Thymus (tissue), 11 donors: ENCODE data around the gene IGF2R. TPM values are rescaled to one million over a fixed set of nuclear protein-coding genes. Genes with fewer than 3 reads are reported as not detected.

Experiments
- DNase-seq, 9 donors: peaks; one replicate each; pipeline ENCODE4 v3.0.0-alpha.2; 2013; ENCODE audit warnings: low spot score in 9 of 9, low read depth in 6 of 9, missing footprints in 1 of 9
- H3K27ac ChIP-seq, 2 donors: one replicate each; pipeline ENCODE4 v1.5.1; 2013; ENCODE audit warnings: control low read depth in 1 of 2, low read depth in 1 of 2, low read length in 1 of 2, mild to moderate bottlenecking in 1 of 2, moderate library complexity in 1 of 2
- H3K27me3 ChIP-seq, 2 donors: one replicate each; pipeline ENCODE4 v1.5.1; 2013; ENCODE audit warnings: low read length in 1 of 2; ENCODE audit not compliant: control insufficient read depth in 2 of 2, insufficient read depth in 1 of 2
- H3K36me3 ChIP-seq, 2 donors: one replicate each; pipeline ENCODE4 v1.5.1; 2013; ENCODE audit warnings: low read length in 1 of 2, mild to moderate bottlenecking in 1 of 2, moderate library complexity in 1 of 2; ENCODE audit not compliant: control insufficient read depth in 2 of 2, insufficient read depth in 2 of 2
- H3K4me1 ChIP-seq, 2 donors: one replicate each; pipeline ENCODE4 v1.5.1; 2013; ENCODE audit warnings: low read length in 2 of 2; ENCODE audit not compliant: control insufficient read depth in 2 of 2, insufficient read depth in 2 of 2
- H3K4me3 ChIP-seq, 2 donors: one replicate each; pipeline ENCODE4 v1.5.1; 2013; ENCODE audit warnings: low read length in 2 of 2, control low read depth in 1 of 2, mild to moderate bottlenecking in 1 of 2
- H3K9me3 ChIP-seq, 2 donors: one replicate each; pipeline ENCODE4 v1.5.1; 2013; ENCODE audit warnings: low read length in 1 of 2, mild to moderate bottlenecking in 1 of 2; ENCODE audit not compliant: control insufficient read depth in 2 of 2, insufficient read depth in 1 of 2
- WGBS: extraction: QIAGEN DNeasy Blood & Tissue Kit; methylation state at CpG from one replicate; pipeline ENCODE4 v1.1.7; 2013; 5-methylcytosine and 5-hydroxymethylcytosine counted together
- polyA plus RNA-seq: library from polyadenylated mRNA; stranded (reverse); fragments of 200-250 nt; gene quantifications from one replicate; pipeline ENCODE4 v1.2.3, GENCODE V29; 2013
- total RNA-seq: library from RNA; stranded (reverse); fragments of 120-200 nt; gene quantifications from one replicate; pipeline ENCODE4 v1.2.4, GENCODE V29; 2013
- donor health status: healthy.

Gene IGF2R
- total and polyA plus RNA-seq, 2 donors, result 16.3 to 16.6 TPM

GRCh38 chr6:160058603-160059215, 89.8 kb downstream of the IGF2R start:
- no peaks in the 10 kb centered on the region for H3K9me3 ChIP-seq
- peaks cover 90 to 94% of the 10 kb centered on the region in 2 donors for H3K36me3 ChIP-seq
- no peak overlapping the region for H3K4me3 ChIP-seq
- peaks cover 0 to 7% of the 10 kb centered on the region in 2 donors for H3K4me1 ChIP-seq
- 98% methylated on average over 6 of the region's 6 CpGs for WGBS
- DNase-seq, result no peak
- no peak overlapping the region for H3K27ac ChIP-seq
- H3K27me3 ChIP-seq, result no peaks in the 10 kb centered on the region

DNA sequence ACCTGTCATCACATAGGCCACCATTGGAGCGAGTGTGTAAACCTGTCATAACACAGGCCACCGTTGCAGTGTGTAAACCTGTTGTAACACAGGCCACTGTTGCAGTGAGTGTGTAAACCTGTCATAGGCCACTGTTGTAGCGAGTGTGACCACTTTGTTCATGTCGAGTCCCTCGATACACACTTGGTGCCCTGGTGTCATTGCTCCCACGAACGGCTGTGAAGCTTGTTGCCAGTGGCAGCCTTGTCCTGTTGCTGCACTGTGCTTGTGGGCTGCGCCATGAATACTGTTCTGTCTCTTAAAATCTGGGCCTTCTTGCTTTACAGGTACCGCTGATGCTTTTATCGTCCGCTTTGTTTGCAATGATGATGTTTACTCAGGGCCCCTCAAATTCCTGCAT, 91.3 kb downstream of the IGF2R start:
- WGBS, result 99% methylated on average over 11 of the region's 11 CpGs
- H3K4me1 ChIP-seq, result peaks cover 0 to 6% of the 10 kb centered on the region in 2 donors

GRCh38 chr6:160060920-160061447, 92.1 kb downstream of the IGF2R start:
- Histone ChIP-seq H3K36me3 (peaks cover 84 to 88% of the 10 kb centered on the region in 2 donors), H3K4me1 (peaks cover 0 to 5% of the 10 kb centered on the region in 2 donors), H3K9me3 (no peaks in the 10 kb centered on the region), H3K27ac (no peak overlapping the region), H3K27me3 (no peaks in the 10 kb centered on the region), H3K4me3 (no peak overlapping the region)
- 98% methylated on average over 4 of the region's 4 CpGs for WGBS
- DNase-seq, result no peak

More for the DNA sequence above, 91.3 kb downstream of the IGF2R start:
- no peak for DNase-seq
- H3K9me3 ChIP-seq, result no peaks in the 10 kb centered on the region
- no peak overlapping the region for H3K4me3 ChIP-seq
- H3K36me3 ChIP-seq, result peaks cover 90 to 94% of the 10 kb centered on the region in 2 donors
- H3K27me3 ChIP-seq, result no peaks in the 10 kb centered on the region
- H3K27ac ChIP-seq, result no peak overlapping the region

- WGBS, result 96% methylated on average over 8 of the region's 8 CpGs
These were observed 95.0 kb downstream of the IGF2R start for GRCh38 chr6:160063771-160064413.

DNA sequence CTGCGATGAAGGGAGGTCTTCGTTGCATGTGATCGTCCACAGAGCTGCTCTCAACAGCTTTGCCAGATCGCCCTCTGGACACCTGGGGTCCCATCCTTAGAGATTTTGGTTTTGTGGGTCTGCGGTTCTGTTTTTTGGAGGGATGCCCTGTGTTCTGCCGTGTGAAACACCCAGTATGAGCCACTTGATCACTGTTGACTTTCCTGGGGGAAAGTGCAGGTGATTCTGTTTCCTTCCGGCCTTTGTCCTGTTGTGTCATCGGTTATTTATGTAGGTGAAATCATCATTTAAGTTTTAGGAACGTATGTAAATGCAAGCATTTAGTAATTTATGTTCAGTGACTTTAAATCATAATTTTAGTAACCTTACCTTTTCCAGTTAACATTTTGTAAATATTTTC, 96.3 kb downstream of the IGF2R start:
- no peaks in the 10 kb centered on the region for H3K27me3 ChIP-seq
- no peak overlapping the region for H3K27ac ChIP-seq
- DNase-seq, result no peak
- WGBS, result 99% methylated on average over 9 of the region's 9 CpGs
- H3K4me1 ChIP-seq, result peaks cover 7 to 17% of the 10 kb centered on the region in 2 donors
- H3K36me3 ChIP-seq, result peaks cover 76 to 82% of the 10 kb centered on the region in 2 donors
- no peak overlapping the region for H3K4me3 ChIP-seq
- no peaks in the 10 kb centered on the region for H3K9me3 ChIP-seq

More at GRCh38 chr6:160063771-160064413, 95.0 kb downstream of the IGF2R start:
- H3K4me3 ChIP-seq, result no peak overlapping the region
- no peak for DNase-seq
- H3K9me3 ChIP-seq, result no peaks in the 10 kb centered on the region
- peaks cover 76 to 82% of the 10 kb centered on the region in 2 donors for H3K36me3 ChIP-seq
- no peak overlapping the region for H3K27ac ChIP-seq
- H3K4me1 ChIP-seq, result peaks cover 1 to 6% of the 10 kb centered on the region in 2 donors
- H3K27me3 ChIP-seq, result no peaks in the 10 kb centered on the region

DNA sequence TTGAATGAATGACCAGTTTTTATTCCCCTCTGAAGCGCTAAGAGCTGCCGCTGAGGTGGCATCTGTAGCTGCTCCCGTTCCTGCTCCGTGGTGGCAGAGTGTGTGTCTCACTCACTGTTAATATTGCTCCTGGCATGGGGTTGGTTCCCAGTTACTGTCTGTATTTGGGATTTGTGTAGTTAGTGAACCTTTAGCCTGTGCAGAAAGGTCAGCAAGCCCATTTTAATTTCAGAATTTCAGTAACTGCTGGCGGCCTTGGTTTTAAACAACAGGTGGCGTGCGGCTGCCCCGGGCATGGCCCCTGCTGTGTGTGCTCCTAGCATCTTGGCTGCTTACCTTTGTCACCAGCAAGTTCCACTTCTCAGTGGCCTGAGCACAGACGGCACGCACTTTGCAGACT, 98.7 kb downstream of the IGF2R start:
- H3K36me3 ChIP-seq, result peaks cover 78 to 85% of the 10 kb centered on the region in 2 donors
- no peaks in the 10 kb centered on the region for H3K9me3 ChIP-seq
- no peak for DNase-seq
- H3K27me3 ChIP-seq, result no peaks in the 10 kb centered on the region
- H3K4me1 ChIP-seq, result peaks cover 7 to 17% of the 10 kb centered on the region in 2 donors
- no peak overlapping the region for H3K4me3 ChIP-seq
- 97% methylated on average over 10 of the region's 10 CpGs for WGBS
- no peak overlapping the region for H3K27ac ChIP-seq

DNA sequence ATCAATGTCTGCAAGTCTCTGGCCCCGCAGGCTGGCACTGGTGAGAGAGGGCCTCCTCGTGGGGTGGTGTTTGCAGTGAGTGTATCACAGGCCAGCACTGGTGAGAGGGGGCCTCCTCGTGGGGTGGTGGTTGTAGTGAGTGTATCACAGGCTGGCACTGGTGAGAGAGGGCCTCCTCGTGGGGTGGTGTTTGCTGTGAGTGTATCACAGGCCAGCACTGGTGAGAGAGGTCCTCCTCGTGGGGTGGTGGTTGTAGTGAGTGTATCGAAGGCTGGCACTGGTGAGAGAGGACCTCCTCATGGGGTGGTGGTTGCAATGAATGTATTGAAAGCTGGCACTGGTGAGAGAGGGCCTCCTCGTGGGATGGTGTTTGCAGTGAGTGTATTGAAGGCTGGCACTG, 99.5 kb downstream of the IGF2R start:
- H3K4me3 ChIP-seq, result no peak overlapping the region
- peaks cover 7 to 17% of the 10 kb centered on the region in 2 donors for H3K4me1 ChIP-seq
- no peak for DNase-seq
- no peaks in the 10 kb centered on the region for H3K9me3 ChIP-seq
- 94% methylated on average over 7 of the region's 7 CpGs for WGBS
- H3K27me3 ChIP-seq, result no peaks in the 10 kb centered on the region
- H3K27ac ChIP-seq, result no peak overlapping the region
- H3K36me3 ChIP-seq, result peaks cover 79 to 85% of the 10 kb centered on the region in 2 donors

GRCh38 chr6:160069050-160069454, 100.2 kb downstream of the IGF2R start:
- no peaks in the 10 kb centered on the region for H3K9me3 ChIP-seq
- 32% methylated on average over 9 of the region's 9 CpGs for WGBS
- no peaks in the 10 kb centered on the region for H3K27me3 ChIP-seq
- H3K4me3 ChIP-seq, result no peak overlapping the region
- peak in 6 of 9 donors; percentile 16 to 57 (median 27) for DNase-seq
- H3K4me1 ChIP-seq, result peaks cover 7 to 17% of the 10 kb centered on the region in 2 donors
- H3K27ac ChIP-seq, result no peak overlapping the region
- H3K36me3 ChIP-seq, result peaks cover 80 to 85% of the 10 kb centered on the region in 2 donors

GRCh38 chr6:160069459-160069858, 100.6 kb downstream of the IGF2R start:
- no peaks in the 10 kb centered on the region for H3K27me3 ChIP-seq
- WGBS, result 90% methylated on average over 7 of the region's 7 CpGs
- H3K9me3 ChIP-seq, result no peaks in the 10 kb centered on the region
- no peak for DNase-seq
- H3K27ac ChIP-seq, result no peak overlapping the region
- no peak overlapping the region for H3K4me3 ChIP-seq
- peaks cover 79 to 85% of the 10 kb centered on the region in 2 donors for H3K36me3 ChIP-seq
- peaks cover 7 to 17% of the 10 kb centered on the region in 2 donors for H3K4me1 ChIP-seq
